ENCODE results near the gene LTBP1. TPM values are rescaled to one million over a fixed set of nuclear protein-coding genes. Genes with fewer than 3 reads are reported as not detected.

LTBP1 gene
- total RNA-seq, 1 donor from 2014 or later = 43.9 TPM

DNA sequence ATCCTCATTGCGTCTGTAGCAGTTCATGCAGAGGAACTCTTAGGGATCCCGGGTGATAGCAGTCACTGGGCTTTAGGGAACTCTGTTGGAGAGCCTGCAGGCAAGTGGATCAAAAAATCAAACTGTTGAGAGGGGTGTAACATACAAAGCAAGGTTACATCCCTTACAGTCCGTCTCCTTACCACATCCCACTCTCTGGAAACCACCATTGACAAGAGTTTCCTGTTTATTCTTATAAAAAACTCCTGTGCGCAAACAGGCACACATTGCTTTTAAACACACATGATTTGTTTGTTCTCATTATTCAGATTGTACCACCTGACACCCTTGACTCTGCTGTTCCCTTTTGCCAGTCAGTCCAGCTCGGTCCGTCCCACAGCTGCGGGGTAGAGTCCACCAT, 137.7 kb downstream of the LTBP1 start:
- DNase-seq (ENCODE audit: low read depth) = no peak
- TF ChIP-seq, protein P1, sequence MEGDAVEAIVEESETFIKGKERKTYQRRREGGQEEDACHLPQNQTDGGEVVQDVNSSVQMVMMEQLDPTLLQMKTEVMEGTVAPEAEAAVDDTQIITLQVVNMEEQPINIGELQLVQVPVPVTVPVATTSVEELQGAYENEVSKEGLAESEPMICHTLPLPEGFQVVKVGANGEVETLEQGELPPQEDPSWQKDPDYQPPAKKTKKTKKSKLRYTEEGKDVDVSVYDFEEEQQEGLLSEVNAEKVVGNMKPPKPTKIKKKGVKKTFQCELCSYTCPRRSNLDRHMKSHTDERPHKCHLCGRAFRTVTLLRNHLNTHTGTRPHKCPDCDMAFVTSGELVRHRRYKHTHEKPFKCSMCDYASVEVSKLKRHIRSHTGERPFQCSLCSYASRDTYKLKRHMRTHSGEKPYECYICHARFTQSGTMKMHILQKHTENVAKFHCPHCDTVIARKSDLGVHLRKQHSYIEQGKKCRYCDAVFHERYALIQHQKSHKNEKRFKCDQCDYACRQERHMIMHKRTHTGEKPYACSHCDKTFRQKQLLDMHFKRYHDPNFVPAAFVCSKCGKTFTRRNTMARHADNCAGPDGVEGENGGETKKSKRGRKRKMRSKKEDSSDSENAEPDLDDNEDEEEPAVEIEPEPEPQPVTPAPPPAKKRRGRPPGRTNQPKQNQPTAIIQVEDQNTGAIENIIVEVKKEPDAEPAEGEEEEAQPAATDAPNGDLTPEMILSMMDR (conservative IDR thresholded peaks at IDR 0.05; ENCODE audit: low read depth, low read length) = no peak
- H3K4me3 ChIP-seq (ENCODE audit: low read depth, low read length) = no peak overlapping the region

DNA sequence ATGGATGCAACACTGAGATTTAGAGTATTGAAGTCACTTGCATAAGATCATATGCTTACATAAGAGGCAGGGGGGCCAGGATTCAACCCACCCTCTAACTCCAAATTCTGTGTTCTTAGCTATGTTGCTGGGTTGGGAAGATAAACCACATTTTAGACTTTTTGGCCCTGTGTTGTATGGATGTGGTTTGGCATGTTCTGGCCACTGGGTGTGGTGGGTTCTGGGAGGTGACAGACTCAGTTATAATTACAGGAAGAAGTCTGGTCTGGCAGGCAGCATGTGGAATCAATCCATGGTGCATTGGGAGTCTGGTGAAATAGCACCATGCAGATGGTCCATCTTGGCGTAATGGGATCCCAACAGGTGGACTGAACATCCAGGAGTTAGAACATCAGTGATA, 138.9 kb downstream of the LTBP1 start:
- TF ChIP-seq, protein P1 (conservative IDR thresholded peaks at IDR 0.05; ENCODE audit: low read depth, low read length) = no peak
- DNase-seq (ENCODE audit: low read depth) = no peak

DNA sequence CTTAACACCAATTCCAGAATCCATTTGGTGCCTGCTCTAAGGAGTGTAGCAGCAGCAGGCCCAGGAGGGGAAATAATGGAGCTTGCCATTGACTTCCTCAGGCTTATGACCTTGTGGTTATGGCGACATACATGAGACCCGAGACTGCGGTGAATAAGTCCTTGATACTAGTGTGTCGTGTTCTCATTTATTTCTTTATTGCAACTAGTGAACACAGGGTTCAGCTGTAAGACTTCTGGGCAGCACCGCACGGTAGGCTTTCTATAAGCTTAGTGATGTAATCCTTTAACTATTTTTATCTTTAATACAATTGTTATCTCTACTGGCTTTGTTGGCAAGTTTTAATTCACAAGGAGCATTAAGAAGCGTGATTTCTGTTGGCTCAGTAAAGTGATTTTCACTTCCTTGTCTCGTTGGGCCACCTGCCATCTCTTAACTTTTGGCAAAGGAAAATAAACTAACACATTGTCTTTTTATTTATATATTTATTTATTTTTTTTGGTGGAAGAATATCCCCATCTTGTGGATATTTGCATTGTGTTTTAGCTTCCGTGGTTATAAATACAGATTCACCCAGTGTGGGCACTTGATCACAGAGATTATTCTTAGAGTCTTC, 139.8 kb downstream of the LTBP1 start:
- H3K4me3 ChIP-seq (ENCODE audit: low read depth, low read length) = no peak overlapping the region
- TF ChIP-seq, protein P1 (conservative IDR thresholded peaks at IDR 0.05; ENCODE audit: low read depth, low read length) = no peak
- DNase-seq (ENCODE audit: low read depth) = no peak

More for the DNA sequence above, 138.9 kb downstream of the LTBP1 start:
- no peak overlapping the region for H3K4me3 ChIP-seq (ENCODE audit: low read depth, low read length)

DNA sequence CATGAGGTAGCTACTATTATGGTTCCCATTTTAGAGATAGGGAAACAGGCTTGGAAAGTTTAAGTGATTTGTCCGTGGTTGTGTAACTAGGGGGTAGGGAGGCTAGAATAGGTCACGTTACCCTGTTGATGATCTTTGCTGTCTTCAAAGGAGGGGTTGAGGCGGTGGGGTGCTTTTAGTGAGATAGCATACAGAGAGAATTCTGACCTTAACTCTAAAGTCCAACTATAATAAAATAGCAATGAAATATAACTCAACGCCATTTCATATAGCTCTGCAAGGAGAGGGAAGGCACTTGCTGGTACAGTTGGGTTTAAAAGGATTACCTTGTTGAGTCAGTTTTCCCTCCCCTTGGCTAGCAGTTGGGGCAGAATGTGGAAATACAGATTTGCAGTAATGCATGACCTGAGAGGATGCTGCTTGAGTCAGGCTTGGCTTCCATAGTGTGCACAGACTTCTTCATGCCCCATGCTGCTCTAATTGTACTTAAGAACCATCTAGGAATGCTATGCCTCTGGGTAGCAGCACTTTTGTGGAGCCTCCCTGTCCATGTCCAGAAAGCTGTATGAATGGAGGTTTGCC, 143.9 kb downstream of the LTBP1 start:
- TF ChIP-seq, protein P1 (conservative IDR thresholded peaks at IDR 0.05; ENCODE audit: low read depth, low read length) = no peak
- no peak overlapping the region for H3K4me3 ChIP-seq (ENCODE audit: low read depth, low read length)
- no peak for DNase-seq (ENCODE audit: low read depth)

DNA sequence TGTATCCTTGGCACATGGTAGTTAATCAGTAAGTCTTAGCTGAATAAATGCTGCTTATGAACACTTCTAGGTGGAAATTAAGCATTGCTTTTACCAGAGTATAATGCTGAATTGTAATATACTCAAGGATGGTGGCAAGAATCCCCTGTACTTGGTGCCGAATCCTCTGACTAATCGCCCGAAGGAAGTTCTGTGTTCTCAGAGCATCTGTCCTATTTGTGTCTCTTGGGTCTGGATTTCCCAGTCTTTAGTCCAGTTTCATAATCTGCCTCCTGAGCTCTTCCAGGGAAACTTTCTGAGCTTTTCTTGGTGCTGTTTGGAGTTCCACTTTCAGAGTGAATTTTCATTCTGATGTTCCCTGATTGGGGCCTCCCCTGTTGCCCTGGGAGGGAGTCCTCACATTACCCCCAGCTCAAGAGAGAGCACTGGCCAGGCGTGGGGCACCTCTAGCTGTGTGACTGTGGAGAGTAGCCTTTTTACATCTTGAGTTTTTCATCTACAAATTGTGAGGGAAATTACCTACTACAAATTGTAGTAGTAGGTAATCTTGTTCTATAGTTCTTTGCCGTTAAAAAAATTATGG, 144.9 kb downstream of the LTBP1 start:
- TF ChIP-seq, protein P1 (conservative IDR thresholded peaks at IDR 0.05; ENCODE audit: low read depth, low read length) = no peak
- no peak for DNase-seq (ENCODE audit: low read depth)

DNA sequence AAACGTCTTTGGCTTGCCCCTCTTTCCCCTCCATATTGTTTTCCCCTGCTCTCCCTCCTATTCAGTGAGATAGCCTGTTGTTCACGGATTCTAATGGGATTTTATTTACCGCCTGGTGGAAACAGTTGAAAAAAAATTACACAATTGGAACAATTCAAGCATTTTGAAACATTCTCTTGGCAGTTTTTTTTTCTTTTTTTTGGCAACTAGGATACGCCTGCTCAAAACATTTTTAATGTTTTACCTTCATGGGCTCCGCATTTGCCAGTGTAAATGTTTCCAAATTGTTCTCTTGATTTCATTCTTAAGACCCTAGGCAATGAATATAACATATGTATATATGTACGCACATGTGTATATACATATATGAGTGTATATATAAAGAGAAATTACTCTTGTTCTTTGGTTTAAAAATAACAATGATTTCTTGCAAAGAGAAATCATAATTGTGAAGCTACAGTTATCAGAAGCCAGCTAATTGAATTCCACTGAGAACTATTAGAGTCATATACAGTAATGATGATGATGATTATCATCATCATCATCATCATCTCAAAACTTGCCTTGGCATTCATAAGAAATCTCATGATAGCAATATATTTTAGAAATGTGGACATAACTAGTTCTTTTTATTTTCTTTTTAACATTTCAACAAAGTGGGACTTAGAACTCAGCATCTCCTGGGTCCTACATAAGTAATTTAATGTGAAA, 146.7 kb downstream of the LTBP1 start:
- TF ChIP-seq, protein P1 (conservative IDR thresholded peaks at IDR 0.05; ENCODE audit: low read depth, low read length) = no peak
- no peak overlapping the region for H3K4me3 ChIP-seq (ENCODE audit: low read depth, low read length)
- no peak for DNase-seq (ENCODE audit: low read depth)

More for the DNA sequence above, 144.9 kb downstream of the LTBP1 start:
- no peak overlapping the region for H3K4me3 ChIP-seq (ENCODE audit: low read depth, low read length)
